ENCODE data around the gene PLXNA4.

DNA sequence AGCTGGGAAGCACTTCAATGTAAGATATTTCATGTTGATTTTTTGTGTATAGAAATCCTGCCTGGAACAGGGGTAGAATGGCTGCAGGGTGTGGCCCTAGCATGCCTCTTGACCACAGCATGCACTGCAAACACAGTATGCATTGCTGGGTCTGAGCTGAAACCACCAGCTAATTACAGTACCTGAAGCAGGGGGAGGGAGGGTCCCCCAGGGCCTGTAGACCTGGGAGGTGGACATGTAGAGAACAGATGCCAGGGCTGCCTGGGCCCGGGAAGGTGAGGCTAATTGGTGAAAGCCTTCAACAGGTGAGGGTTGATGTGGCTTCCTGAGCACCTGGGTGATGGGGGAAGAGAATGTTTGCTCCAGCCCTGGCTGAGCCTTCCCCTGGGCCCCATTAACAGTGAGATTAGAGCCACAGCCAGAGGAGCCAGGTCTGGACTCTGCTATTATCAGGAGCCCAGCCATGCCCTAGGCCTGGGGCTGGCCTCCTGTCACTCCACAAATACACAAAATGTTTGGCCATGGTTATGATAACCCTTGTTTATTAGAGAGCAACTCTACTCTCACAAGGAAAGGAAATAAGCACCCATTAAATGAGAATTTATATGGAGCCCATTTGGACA lies 83.3 kb downstream of the PLXNA4 start:
- TF ChIP-seq GATA3 (IDR thresholded peaks at IDR 0.05; ENCODE audit: low read depth, low read length) (no peak), GATA2 (IDR thresholded peaks at IDR 0.05; ENCODE audit: low read depth, low read length) (no peak)

Data from SH-SY5Y (cell line).